Nephron (organoid): ENCODE results near the gene TMEM121.

ENCODE experiments used
- H3K27ac Mint-ChIP-seq, 3 experiments: 2 replicates each; pipeline ENCODE4 v1.8.0; 2020; ENCODE audit warnings: mixed read lengths in 3 of 3, mild to moderate bottlenecking in 2 of 3, moderate library complexity in 1 of 3
- H3K27me3 Mint-ChIP-seq: 2 replicates; pipeline ENCODE4 v1.8.0; 2021; ENCODE audit warnings: low read depth, mild to moderate bottlenecking, moderate library complexity, mixed read lengths
- H3K36me3 Mint-ChIP-seq: 2 replicates; pipeline ENCODE4 v1.8.0; 2020; ENCODE audit warnings: low read depth, mixed read lengths
- H3K4me1 Mint-ChIP-seq: 2 replicates; pipeline ENCODE4 v1.8.0; 2020; ENCODE audit warnings: mixed read lengths
- H3K4me3 Mint-ChIP-seq, 3 experiments: 2 replicates each; pipeline ENCODE4 v1.8.0; 2020; ENCODE audit warnings: mild to moderate bottlenecking in 3 of 3, mixed read lengths in 3 of 3, moderate library complexity in 2 of 3
- H3K9me3 Mint-ChIP-seq: 2 replicates; pipeline ENCODE4 v1.8.0; 2020; ENCODE audit warnings: mixed read lengths
- TF ChIP-seq, protein P1 (sequence below), 3 experiments: fragments of 200-600 bp; sonication (generic); IDR thresholded peaks; one replicate each; pipeline ENCODE4 v1.5.0; 2021; ENCODE audit warnings: antibody characterized with exemption in 3 of 3; ENCODE audit not compliant: unreplicated experiment in 3 of 3

TMEM121 gene

DNA sequence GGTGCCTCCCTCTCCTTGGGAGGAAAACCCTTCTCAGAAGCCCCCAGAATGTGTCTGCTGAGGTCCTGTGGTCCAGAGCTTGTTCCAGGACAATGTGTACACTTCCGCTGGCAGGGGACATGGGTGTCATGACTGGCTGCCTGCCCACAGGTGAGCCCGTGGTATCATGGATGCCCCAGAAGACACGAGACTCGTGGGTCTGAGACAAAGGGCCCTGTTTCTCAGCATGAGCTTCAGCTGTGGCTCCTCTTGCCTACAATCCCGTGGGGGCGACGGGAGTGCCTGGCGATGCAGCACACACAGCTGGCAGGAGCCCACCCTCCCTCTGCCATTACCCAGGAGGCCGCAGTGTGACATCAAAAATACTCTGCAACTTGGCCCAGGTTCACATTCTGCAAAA is 7.0 kb downstream of the TMEM121 start:
- TF ChIP-seq, protein P1, sequence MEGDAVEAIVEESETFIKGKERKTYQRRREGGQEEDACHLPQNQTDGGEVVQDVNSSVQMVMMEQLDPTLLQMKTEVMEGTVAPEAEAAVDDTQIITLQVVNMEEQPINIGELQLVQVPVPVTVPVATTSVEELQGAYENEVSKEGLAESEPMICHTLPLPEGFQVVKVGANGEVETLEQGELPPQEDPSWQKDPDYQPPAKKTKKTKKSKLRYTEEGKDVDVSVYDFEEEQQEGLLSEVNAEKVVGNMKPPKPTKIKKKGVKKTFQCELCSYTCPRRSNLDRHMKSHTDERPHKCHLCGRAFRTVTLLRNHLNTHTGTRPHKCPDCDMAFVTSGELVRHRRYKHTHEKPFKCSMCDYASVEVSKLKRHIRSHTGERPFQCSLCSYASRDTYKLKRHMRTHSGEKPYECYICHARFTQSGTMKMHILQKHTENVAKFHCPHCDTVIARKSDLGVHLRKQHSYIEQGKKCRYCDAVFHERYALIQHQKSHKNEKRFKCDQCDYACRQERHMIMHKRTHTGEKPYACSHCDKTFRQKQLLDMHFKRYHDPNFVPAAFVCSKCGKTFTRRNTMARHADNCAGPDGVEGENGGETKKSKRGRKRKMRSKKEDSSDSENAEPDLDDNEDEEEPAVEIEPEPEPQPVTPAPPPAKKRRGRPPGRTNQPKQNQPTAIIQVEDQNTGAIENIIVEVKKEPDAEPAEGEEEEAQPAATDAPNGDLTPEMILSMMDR (IDR thresholded peaks at IDR 0.05; ENCODE audit: unreplicated experiment in 3 of 3): no peak
- no peak overlapping the region for H3K27ac Mint-ChIP-seq
- peaks cover 6% of the 10 kb centered on the region for H3K4me1 Mint-ChIP-seq
- peaks cover 19% of the 10 kb centered on the region for H3K27me3 Mint-ChIP-seq
- H3K4me3 Mint-ChIP-seq: no peak overlapping the region
- no peaks in the 10 kb centered on the region for H3K36me3 Mint-ChIP-seq
- H3K9me3 Mint-ChIP-seq: no peaks in the 10 kb centered on the region

DNA sequence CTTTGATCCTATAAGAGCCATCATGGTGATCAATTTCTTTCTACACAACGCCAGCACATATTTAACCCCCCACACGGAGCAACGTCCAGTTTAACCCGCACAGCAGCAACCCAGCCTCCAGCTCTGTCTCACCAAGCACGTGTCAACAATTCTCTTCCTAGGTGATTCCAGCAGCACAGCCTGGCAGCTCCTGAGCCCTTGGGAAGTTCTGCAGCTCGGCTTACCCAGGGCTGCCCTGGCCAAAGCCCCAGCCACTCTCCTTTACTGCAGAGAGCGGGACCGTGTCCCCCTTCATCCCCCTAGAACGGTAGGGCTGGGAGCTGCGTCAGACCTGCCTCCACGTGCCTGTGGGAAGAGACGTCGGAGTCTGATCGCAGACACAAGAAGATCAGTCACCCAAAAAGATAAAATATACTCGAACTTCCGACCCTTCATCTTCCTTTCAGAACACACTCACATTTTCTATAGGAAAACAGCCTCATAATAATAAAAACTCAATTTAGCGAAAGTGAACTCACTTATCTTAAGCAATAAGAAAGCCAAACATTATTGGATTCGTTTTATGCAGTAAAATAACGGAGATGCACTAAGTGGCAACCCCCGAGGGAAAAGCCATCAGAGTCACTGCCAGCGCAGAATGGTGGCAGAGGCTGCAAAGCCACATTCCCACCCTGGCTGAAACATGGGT is 7.6 kb downstream of the TMEM121 start:
- H3K4me3 Mint-ChIP-seq: no peak overlapping the region
- peaks cover 6% of the 10 kb centered on the region for H3K4me1 Mint-ChIP-seq
- no peaks in the 10 kb centered on the region for H3K36me3 Mint-ChIP-seq

DNA sequence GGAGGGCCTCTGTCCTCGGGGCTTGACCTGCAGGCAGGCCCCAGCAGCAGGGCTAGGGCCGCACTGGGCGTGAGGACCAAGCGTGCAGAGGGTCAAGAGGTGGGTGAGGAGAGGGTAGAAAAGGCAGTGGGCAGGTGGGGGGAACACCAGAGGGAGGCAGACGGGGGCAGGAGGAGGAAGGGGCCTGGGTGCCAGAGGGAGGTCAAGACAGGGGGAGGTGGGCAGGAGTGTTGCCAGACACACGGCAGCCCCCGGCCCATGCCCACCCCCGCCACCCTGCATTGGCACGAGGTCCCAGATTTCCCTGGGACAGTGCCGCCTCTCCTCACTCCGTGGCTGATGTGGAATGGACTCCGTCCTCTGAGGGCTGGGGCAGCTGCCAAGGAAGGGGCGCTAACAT is 8.2 kb downstream of the TMEM121 start:
- Mint-ChIP-seq H3K4me3 (no peak overlapping the region), H3K27ac (no peak overlapping the region), H3K4me1 (peaks cover 6% of the 10 kb centered on the region), H3K36me3 (no peaks in the 10 kb centered on the region), H3K9me3 (no peaks in the 10 kb centered on the region), H3K27me3 (peaks cover 25% of the 10 kb centered on the region)
- TF ChIP-seq, protein P1 (IDR thresholded peaks at IDR 0.05; ENCODE audit: unreplicated experiment in 3 of 3): no peak

More for the DNA sequence above, 7.6 kb downstream of the TMEM121 start:
- Mint-ChIP-seq H3K27ac (no peak overlapping the region), H3K9me3 (no peaks in the 10 kb centered on the region), H3K27me3 (peaks cover 24% of the 10 kb centered on the region)
- TF ChIP-seq, protein P1 (IDR thresholded peaks at IDR 0.05; ENCODE audit: unreplicated experiment in 3 of 3): no peak

DNA sequence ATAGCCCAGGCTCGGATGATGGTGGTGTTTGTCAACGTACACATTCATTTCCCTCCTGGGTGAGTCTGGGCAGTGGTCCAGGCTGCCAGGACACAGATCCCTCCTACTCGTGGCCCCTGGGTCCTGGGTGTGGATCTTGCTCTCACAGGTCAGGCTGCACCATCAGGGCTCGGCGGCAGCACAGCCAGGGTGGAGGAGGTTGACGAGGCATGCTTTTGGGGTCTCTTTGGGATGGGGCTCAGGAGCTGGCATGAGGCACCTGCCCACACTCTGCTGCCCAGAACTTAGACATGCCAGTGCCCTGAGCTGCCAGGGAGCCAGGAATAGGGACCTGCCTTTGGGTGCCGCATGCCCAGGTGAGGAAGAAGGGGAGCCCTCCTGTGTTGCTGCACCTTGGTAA is 9.7 kb downstream of the TMEM121 start:
- TF ChIP-seq, protein P1 (IDR thresholded peaks at IDR 0.05; ENCODE audit: unreplicated experiment in 3 of 3): no peak
- Mint-ChIP-seq H3K27ac (no peak overlapping the region), H3K27me3 (peaks cover 25% of the 10 kb centered on the region), H3K36me3 (no peaks in the 10 kb centered on the region), H3K9me3 (no peaks in the 10 kb centered on the region), H3K4me1 (peaks cover 6% of the 10 kb centered on the region), H3K4me3 (no peak overlapping the region)

DNA sequence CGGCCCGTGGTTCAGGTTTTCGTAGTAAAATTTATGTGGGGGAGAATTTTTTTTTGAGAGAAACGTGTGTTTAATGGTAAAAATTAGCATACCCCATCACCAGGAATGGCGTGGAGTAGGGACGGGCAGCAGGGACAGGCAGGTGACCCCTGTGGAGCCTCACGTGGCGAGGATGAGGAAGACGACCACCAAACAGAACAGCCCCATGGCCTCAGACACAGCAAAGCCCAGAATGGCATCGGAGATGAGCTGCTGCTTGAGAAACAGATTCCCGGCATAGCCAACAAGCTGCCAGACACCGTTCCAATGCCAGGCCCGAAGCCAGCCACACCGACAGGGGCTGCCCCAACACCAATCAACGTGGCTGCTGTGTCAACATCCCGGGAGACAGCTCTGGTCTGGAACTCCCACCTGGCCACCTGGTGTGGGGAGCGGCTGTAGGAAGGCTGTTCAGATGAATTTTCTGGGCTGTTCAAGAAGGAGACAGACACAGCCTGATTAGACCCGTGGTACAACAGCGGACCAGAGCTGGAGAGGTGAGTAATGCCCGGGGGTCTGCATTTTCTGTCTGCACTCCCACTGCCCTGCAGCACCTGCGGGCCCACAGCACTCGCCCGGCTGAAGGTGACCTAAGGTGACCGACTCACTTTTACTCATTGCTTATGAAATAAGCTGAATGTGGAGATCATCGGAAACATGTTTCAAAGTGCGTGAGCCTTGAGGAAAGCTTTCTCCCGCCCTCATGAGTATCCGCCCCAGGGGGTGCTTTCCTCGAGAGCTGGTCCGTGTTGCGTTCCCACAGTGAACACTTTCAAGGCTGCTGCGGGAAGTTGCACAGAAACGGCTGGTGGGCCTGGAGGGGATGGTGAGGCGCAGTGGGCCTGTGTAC is 10.6 kb downstream of the TMEM121 start:
- no peaks in the 10 kb centered on the region for H3K36me3 Mint-ChIP-seq
- H3K27me3 Mint-ChIP-seq: peaks cover 30% of the 10 kb centered on the region
- TF ChIP-seq, protein P1 (IDR thresholded peaks at IDR 0.05; ENCODE audit: unreplicated experiment in 3 of 3): no peak
- peaks cover 5% of the 10 kb centered on the region for H3K9me3 Mint-ChIP-seq
- no peak overlapping the region for H3K27ac Mint-ChIP-seq
- no peak overlapping the region for H3K4me3 Mint-ChIP-seq
- peaks cover 6% of the 10 kb centered on the region for H3K4me1 Mint-ChIP-seq
